Lower leg skin (tissue), 4 donors: ENCODE measurements around the gene LMF2. TPM values are rescaled to one million over a fixed set of nuclear protein-coding genes. Genes with fewer than 3 reads are reported as not detected.
"Not testable (repeated sequence)": the region's sequence is repeated elsewhere in the genome, so short reads cannot be mapped to it uniquely, and the experiment has no call there.

Source experiments
- DNase-seq, 2 donors: peaks; one replicate each; pipeline ENCODE4 v3.0.0-alpha.2; 2019; ENCODE audit warnings: low spot score in 2 of 2
- H3K4me3 ChIP-seq: fragments of 200-600 bp; sonication (generic); 2 replicates; pipeline ENCODE4 v1.5.1; 2017; ENCODE audit warnings: mild to moderate bottlenecking, low read depth; ENCODE audit not compliant: poor library complexity, severe bottlenecking
- CTCF ChIP-seq, 3 donors: fragments of 450-650 bp; IDR thresholded peaks; one replicate each; pipeline ENCODE4 v1.5.1; 2016; ENCODE audit warnings: antibody characterized with exemption in 3 of 3, mild to moderate bottlenecking in 3 of 3, moderate library complexity in 2 of 3
- POLR2A ChIP-seq, 2 donors: fragments of 450-650 bp; IDR thresholded peaks; one replicate each; pipeline ENCODE4 v1.6.1; 2016 to 2017; ENCODE audit warnings: antibody characterized with exemption in 2 of 2, mild to moderate bottlenecking in 1 of 2, moderate library complexity in 1 of 2
- WGBS, 2 donors: methylation state at CpG; one replicate each; pipeline ENCODE4 v1.1.5; 2018; 5-methylcytosine and 5-hydroxymethylcytosine counted together
- intact Hi-C: fragments of 100-400 bp; cut with DNase I; formaldehyde crosslinking; loops from one replicate; pipeline ENCODE4 v1.15.0; 2023; ENCODE audit warnings: low total_unique reads
- total RNA-seq, 4 donors: library from RNA; depleted of rRNA; stranded (reverse); fragments of >200 nt; gene quantifications; one replicate each; pipeline ENCODE4 v1.1.0, GENCODE V29; 2016

LMF2 gene
- total RNA-seq, 4 donors from 2014 or later = 34.8 to 47.2 (median 38.8) TPM

GRCh38 chr22:50537765-50538164 is 30.3 kb upstream of the LMF2 start:
- WGBS, 2 donors = 85 to 90% methylated on average over 13 of the region's 13 CpGs
- DNase-seq = no peak
- H3K4me3 ChIP-seq = no peak overlapping the region
- TF ChIP-seq CTCF (IDR thresholded peaks at IDR 0.05) (no peak), POLR2A (IDR thresholded peaks at IDR 0.05) (no peak)
- intact Hi-C loops = no loop called here

- no peak overlapping the region for H3K4me3 ChIP-seq
- intact Hi-C loops = no loop called here
- WGBS, 2 donors = 54 to 69% methylated on average over 3 of the region's 3 CpGs
- no peak for DNase-seq
- TF ChIP-seq POLR2A (IDR thresholded peaks at IDR 0.05) (no peak), CTCF (IDR thresholded peaks at IDR 0.05) (no peak)
These were observed 28.7 kb upstream of the LMF2 start for GRCh38 chr22:50536226-50536625.

- intact Hi-C loops = no loop called here
- WGBS, 2 donors = 89 to 92% methylated on average over 8 of the region's 8 CpGs
- no peak for TF ChIP-seq CTCF (IDR thresholded peaks at IDR 0.05)
- no peak for TF ChIP-seq POLR2A (IDR thresholded peaks at IDR 0.05)
These were observed 27.6 kb upstream of the LMF2 start for GRCh38 chr22:50535113-50535512.

GRCh38 chr22:50533856-50534711 is 26.6 kb upstream of the LMF2 start:
- intact Hi-C loops, H3K4me3 ChIP-seq: not testable (repeated sequence)
- DNase-seq = peak in 1 of 2 donors; percentile 50
- WGBS, 2 donors = 48 to 61% methylated on average over 21 of the region's 21 CpGs

More at GRCh38 chr22:50535113-50535512, 27.6 kb upstream of the LMF2 start:
- no peak for DNase-seq
- H3K4me3 ChIP-seq = no peak overlapping the region

- 71 to 77% methylated on average over 19 of the region's 19 CpGs for WGBS, 2 donors
- no peak for DNase-seq
- intact Hi-C loops = no loop called here
- TF ChIP-seq CTCF (IDR thresholded peaks at IDR 0.05) = no peak
- H3K4me3 ChIP-seq = no peak overlapping the region
These were observed 25.6 kb upstream of the LMF2 start for GRCh38 chr22:50532824-50533796.
